ENCODE data around the gene PLCH2. TPM values are rescaled to one million over a fixed set of nuclear protein-coding genes. Genes with fewer than 3 reads are reported as not detected.

PLCH2 gene
- polyA plus RNA-seq, 1 of the 3 experiments (the other 2 are of a cell fraction), result 0.08 TPM

DNA sequence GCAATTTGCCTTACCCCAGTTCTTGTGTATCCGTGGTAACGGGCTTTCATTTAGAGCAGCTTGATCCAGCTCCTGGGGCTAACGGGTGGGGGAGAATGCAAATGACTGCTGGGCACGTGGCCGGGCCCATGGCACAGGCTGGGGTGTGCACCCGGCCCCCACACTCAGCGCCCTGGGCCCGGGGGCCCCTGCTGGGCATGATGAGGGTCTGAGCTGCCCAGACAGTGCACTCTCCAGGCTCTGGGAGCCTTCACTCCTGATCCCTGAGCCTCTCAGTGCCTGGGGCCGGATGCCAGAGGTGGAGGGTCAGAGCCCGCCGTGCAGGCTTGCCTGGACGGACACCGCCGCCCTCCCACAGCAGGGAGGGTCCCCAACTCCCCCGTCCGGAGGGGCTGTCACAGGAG, 43.6 kb upstream of the PLCH2 start:
- Histone ChIP-seq H3K9me3 (no peaks in the 10 kb centered on the region), H3K4me3 (ENCODE audit: low read depth in 2 of 2, low read length in 1 of 2) (no peak overlapping the region), H3K27me3 (ENCODE audit: insufficient read depth) (peaks cover 11% of the 10 kb centered on the region), H4K20me1 (ENCODE audit: insufficient read depth) (no peaks in the 10 kb centered on the region), H2AFZ (ENCODE audit: low read depth) (no peak overlapping the region), H3K79me2 (ENCODE audit: insufficient read depth) (no peaks in the 10 kb centered on the region), H3K27ac (ENCODE audit: low read depth in 2 of 2, low read length in 1 of 2) (no peak overlapping the region), H3F3A (replicated peaks; ENCODE audit: insufficient read depth) (no peaks in the 10 kb centered on the region), H3K9me2 (no peaks in the 10 kb centered on the region), H3K4me2 (no peak overlapping the region), H3K36me3 (replicated peaks in 1 of 2; ENCODE audit: control insufficient read depth in 1 of 2, insufficient read depth in 2 of 2, low read length in 1 of 2) (no peaks in the 10 kb centered on the region), H3K4me1 (ENCODE audit: control insufficient read depth in 1 of 2, insufficient read depth in 2 of 2, low read depth in 1 of 2, low read length in 1 of 2) (peaks cover 0 to 3% of the 10 kb centered on the region in 2 experiments; a peak in 1 of 4 replicates), H3K9ac (no peak overlapping the region)
- POLR2A ChIA-PET, result no interaction called here
- CTCF ChIA-PET, result interaction anchor here (0.7 to 2.4 kb wide), 5 partner anchors 8 to 115 kb away, joined by 3 to 13 read pairs (median 3); no protein-coding TSS in a partner anchor
- TF ChIP-seq EZH2phosphoT487 (IDR thresholded peaks at IDR 0.05; ENCODE audit: borderline replicate concordance, low read depth) (no peak), RFX5 (IDR thresholded peaks at IDR 0.05; ENCODE audit: low read length) (no peak), TAF1 (IDR thresholded peaks at IDR 0.05; ENCODE audit: borderline replicate concordance, low read depth, low read length) (no peak), SMC3 (IDR thresholded peaks at IDR 0.05; ENCODE audit: low read depth, low read length) (no peak), FOSL2 (IDR thresholded peaks at IDR 0.05; ENCODE audit: borderline replicate concordance, low read depth) (no peak), NFIC (IDR thresholded peaks at IDR 0.05; ENCODE audit: borderline replicate concordance) (no peak)
- DNase-seq, result no peak
- 100% methylated on average over 2 of the region's 16 CpGs for WGBS (ENCODE audit: low lambda C conversion rate)

DNA sequence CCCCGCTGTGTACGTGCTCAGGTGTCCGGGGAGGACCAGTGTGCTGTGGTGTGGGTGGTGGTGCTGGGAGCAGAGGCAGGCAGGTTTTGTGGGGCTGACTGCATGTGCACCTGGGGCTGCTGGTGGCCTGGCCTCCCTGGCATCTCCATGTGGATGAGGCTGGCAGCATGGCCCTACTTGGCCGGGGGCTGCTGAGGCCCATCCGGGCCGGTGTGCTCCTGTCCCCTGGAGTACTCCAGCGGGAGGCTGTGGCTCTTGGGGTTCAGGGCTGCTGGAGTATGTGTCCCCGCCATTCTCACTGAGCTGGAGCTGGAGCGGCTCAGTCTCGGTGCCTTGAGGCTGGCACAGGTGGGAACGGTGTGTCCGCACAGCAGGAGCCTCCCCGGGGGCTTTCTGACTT, 42.9 kb upstream of the PLCH2 start:
- Histone ChIP-seq H3K9ac (no peak overlapping the region), H4K20me1 (ENCODE audit: insufficient read depth) (no peaks in the 10 kb centered on the region), H3K9me2 (no peaks in the 10 kb centered on the region), H3K27me3 (ENCODE audit: insufficient read depth) (peaks cover 11% of the 10 kb centered on the region), H3K9me3 (no peaks in the 10 kb centered on the region), H3K4me2 (no peak overlapping the region), H2AFZ (ENCODE audit: low read depth) (no peak overlapping the region), H3K79me2 (ENCODE audit: insufficient read depth) (no peaks in the 10 kb centered on the region), H3K27ac (ENCODE audit: low read depth in 2 of 2, low read length in 1 of 2) (no peak overlapping the region), H3K36me3 (replicated peaks in 1 of 2; ENCODE audit: control insufficient read depth in 1 of 2, insufficient read depth in 2 of 2, low read length in 1 of 2) (no peaks in the 10 kb centered on the region), H3K4me1 (ENCODE audit: control insufficient read depth in 1 of 2, insufficient read depth in 2 of 2, low read depth in 1 of 2, low read length in 1 of 2) (peaks cover 0 to 3% of the 10 kb centered on the region in 2 experiments; a peak in 1 of 4 replicates), H3F3A (replicated peaks; ENCODE audit: insufficient read depth) (no peaks in the 10 kb centered on the region), H3K4me3 (ENCODE audit: low read depth in 2 of 2, low read length in 1 of 2) (no peak overlapping the region)
- TF ChIP-seq RFX5 (IDR thresholded peaks at IDR 0.05; ENCODE audit: low read length) (no peak), NRF1 (IDR thresholded peaks at IDR 0.05; ENCODE audit: low read depth, low read length) (no peak), TAF1 (IDR thresholded peaks at IDR 0.05; ENCODE audit: borderline replicate concordance, low read depth, low read length) (no peak), YY1 (IDR thresholded peaks at IDR 0.05; ENCODE audit: low read depth) (no peak), EP300 (IDR thresholded peaks at IDR 0.05; ENCODE audit: borderline replicate concordance in 1 of 2, low read depth in 1 of 2, low read length in 1 of 2) (no peak), TCF12 (IDR thresholded peaks at IDR 0.05) (no peak)
- TF ChIP-seq, protein P1, sequence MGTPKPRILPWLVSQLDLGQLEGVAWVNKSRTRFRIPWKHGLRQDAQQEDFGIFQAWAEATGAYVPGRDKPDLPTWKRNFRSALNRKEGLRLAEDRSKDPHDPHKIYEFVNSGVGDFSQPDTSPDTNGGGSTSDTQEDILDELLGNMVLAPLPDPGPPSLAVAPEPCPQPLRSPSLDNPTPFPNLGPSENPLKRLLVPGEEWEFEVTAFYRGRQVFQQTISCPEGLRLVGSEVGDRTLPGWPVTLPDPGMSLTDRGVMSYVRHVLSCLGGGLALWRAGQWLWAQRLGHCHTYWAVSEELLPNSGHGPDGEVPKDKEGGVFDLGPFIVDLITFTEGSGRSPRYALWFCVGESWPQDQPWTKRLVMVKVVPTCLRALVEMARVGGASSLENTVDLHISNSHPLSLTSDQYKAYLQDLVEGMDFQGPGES (IDR thresholded peaks at IDR 0.05; ENCODE audit: low read depth, low read length), result no peak
- 70% methylated on average over 2 of the region's 13 CpGs for WGBS (ENCODE audit: low lambda C conversion rate)
- CTCF ChIA-PET, result interaction anchor here (0.7 to 1.7 kb wide), 4 partner anchors 10 to 128 kb away, joined by 3 to 4 read pairs (median 3); no protein-coding TSS in a partner anchor
- POLR2A ChIA-PET, result no interaction called here
- no peak for DNase-seq
